ENCODE measurements around the gene JRKL.
"Not testable (repeated sequence)": the region's sequence is repeated elsewhere in the genome, so short reads cannot be mapped to it uniquely, and the experiment has no call there.

The JRKL gene

GRCh38 chr11:96396637-96397036, 6.8 kb downstream of the JRKL start:
- no peak for DNase-seq

- DNase-seq = no peak
These were observed 8.1 kb downstream of the JRKL start for GRCh38 chr11:96397863-96398262.

GRCh38 chr11:96400697-96401096, 10.9 kb downstream of the JRKL start:
- DNase-seq = no peak

GRCh38 chr11:96411412-96411811, 21.6 kb downstream of the JRKL start:
- not testable (repeated sequence) for DNase-seq

GRCh38 chr11:96412761-96413381, 23.1 kb downstream of the JRKL start:
- DNase-seq = no peak

- DNase-seq = no peak
These were observed 23.6 kb downstream of the JRKL start for GRCh38 chr11:96413408-96413807.

GRCh38 chr11:96424693-96425092, 34.9 kb downstream of the JRKL start:
- no peak for DNase-seq

GRCh38 chr11:96430668-96431067, 40.9 kb downstream of the JRKL start:
- DNase-seq = no peak

- not testable (repeated sequence) for DNase-seq
These were observed 42.8 kb downstream of the JRKL start for GRCh38 chr11:96432654-96433053.

All from stimulated activated CD4-positive, alpha-beta T cell treated with anti-CD3 and anti-CD28 coated beads, Interleukin-1b, Interleukin-23, amount 100 ng/mL, for 48 hours (primary cell).